Measurements from ENCODE around the gene SHPK. TPM values are rescaled to one million over a fixed set of nuclear protein-coding genes. Genes with fewer than 3 reads are reported as not detected.

Gene SHPK
- total RNA-seq, 2 donors from 2014 or later: 10.5 to 16.1 TPM

- no peak for DNase-seq (ENCODE audit: low spot score)
- H3K27me3 ChIP-seq (replicated peaks; ENCODE audit: insufficient read depth): no peaks in the 10 kb centered on the region
- no peak for ATAC-seq (ENCODE audit: insufficient number of reproducible peaks, low FRiP score, low read depth)
- no peaks in the 10 kb centered on the region for H3K9me3 ChIP-seq
- no peaks in the 10 kb centered on the region for H3K36me3 ChIP-seq
- H3K4me1 ChIP-seq (ENCODE audit: control insufficient read depth in 1 of 2, low read depth in 2 of 2): no peaks in the 10 kb centered on the region
- no peak overlapping the region for H3K27ac ChIP-seq
- no peak for TF ChIP-seq CTCF (IDR thresholded peaks at IDR 0.05)
- no peak overlapping the region for H3K4me3 ChIP-seq
These were observed 45.0 kb upstream of the SHPK start for GRCh38 chr17:3681057-3681456.

- no peaks in the 10 kb centered on the region for H3K36me3 ChIP-seq
- H3K9me3 ChIP-seq: no peaks in the 10 kb centered on the region
- no peaks in the 10 kb centered on the region for H3K27me3 ChIP-seq (replicated peaks; ENCODE audit: insufficient read depth)
- no peak for DNase-seq (ENCODE audit: low spot score)
- no peak overlapping the region for H3K27ac ChIP-seq
- H3K4me1 ChIP-seq (ENCODE audit: control insufficient read depth in 1 of 2, low read depth in 2 of 2): no peaks in the 10 kb centered on the region
- TF ChIP-seq CTCF (IDR thresholded peaks at IDR 0.05): no peak
- no peak for ATAC-seq (ENCODE audit: insufficient number of reproducible peaks, low FRiP score, low read depth)
- H3K4me3 ChIP-seq: no peak overlapping the region
These were observed 43.6 kb upstream of the SHPK start for GRCh38 chr17:3679531-3680126.

GRCh38 chr17:3678821-3679530 is 42.9 kb upstream of the SHPK start:
- Histone ChIP-seq H3K27ac (no peak overlapping the region), H3K27me3 (replicated peaks; ENCODE audit: insufficient read depth) (no peaks in the 10 kb centered on the region), H3K36me3 (no peaks in the 10 kb centered on the region), H3K4me1 (ENCODE audit: control insufficient read depth in 1 of 2, low read depth in 2 of 2) (no peaks in the 10 kb centered on the region), H3K9me3 (no peaks in the 10 kb centered on the region), H3K4me3 (no peak overlapping the region)
- TF ChIP-seq CTCF (IDR thresholded peaks at IDR 0.05): no peak
- ATAC-seq (ENCODE audit: insufficient number of reproducible peaks, low FRiP score, low read depth) (no peak), DNase-seq (ENCODE audit: low spot score) (no peak)

GRCh38 chr17:3678095-3678820 is 42.2 kb upstream of the SHPK start:
- Histone ChIP-seq H3K4me1 (ENCODE audit: control insufficient read depth in 1 of 2, low read depth in 2 of 2) (no peaks in the 10 kb centered on the region), H3K9me3 (no peaks in the 10 kb centered on the region), H3K36me3 (no peaks in the 10 kb centered on the region), H3K27ac (no peak overlapping the region), H3K4me3 (no peak overlapping the region), H3K27me3 (replicated peaks; ENCODE audit: insufficient read depth) (no peaks in the 10 kb centered on the region)
- DNase-seq (ENCODE audit: low spot score): no peak
- no peak for TF ChIP-seq CTCF (IDR thresholded peaks at IDR 0.05)
- ATAC-seq (ENCODE audit: insufficient number of reproducible peaks, low FRiP score, low read depth): no peak

- H3K27me3 ChIP-seq (replicated peaks; ENCODE audit: insufficient read depth): no peaks in the 10 kb centered on the region
- no peaks in the 10 kb centered on the region for H3K36me3 ChIP-seq
- no peaks in the 10 kb centered on the region for H3K9me3 ChIP-seq
- H3K4me1 ChIP-seq (ENCODE audit: control insufficient read depth in 1 of 2, low read depth in 2 of 2): no peaks in the 10 kb centered on the region
- TF ChIP-seq CTCF (IDR thresholded peaks at IDR 0.05): no peak
- H3K4me3 ChIP-seq: no peak overlapping the region
- H3K27ac ChIP-seq: no peak overlapping the region
- DNase-seq (ENCODE audit: low spot score): no peak
- no peak for ATAC-seq (ENCODE audit: insufficient number of reproducible peaks, low FRiP score, low read depth)
These were observed 39.8 kb upstream of the SHPK start for GRCh38 chr17:3675886-3676285.
